HG02798 (cell line): ENCODE measurements around the gene SSC5D.

ENCODE experiments used
- ATAC-seq: cut with Tn5 transposase; IDR thresholded peaks from one replicate; pipeline ENCODE4 v1.9.1; 2021; ENCODE audit warnings: mild to moderate bottlenecking; ENCODE audit not compliant: unreplicated experiment, poor library complexity

SSC5D gene

DNA sequence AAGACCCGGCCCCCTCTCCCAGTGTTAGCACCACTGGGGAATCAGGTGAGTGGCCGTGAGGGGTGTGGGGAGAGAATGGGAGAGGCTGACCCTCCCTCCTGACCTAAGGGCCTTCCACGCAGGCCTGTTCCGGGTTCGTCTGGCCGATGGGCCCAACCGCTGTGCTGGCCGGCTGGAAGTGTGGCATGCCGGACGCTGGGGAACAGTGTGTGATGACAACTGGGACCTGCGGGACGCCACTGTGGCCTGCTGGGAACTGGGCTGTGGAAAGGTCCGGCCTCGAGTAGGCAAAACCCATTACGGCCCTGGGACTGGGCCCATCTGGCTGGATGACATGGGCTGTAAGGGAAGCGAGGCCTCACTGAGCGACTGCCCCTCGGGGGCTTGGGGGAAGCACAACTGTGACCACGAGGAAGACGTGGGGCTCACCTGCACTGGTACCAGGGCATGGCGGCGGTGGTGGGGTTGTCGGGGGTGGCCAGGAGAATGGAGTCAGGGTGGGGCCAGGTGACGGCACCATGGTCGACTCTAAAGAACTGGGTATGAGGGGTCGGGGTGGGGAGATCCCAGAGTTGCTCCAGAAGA, 12.2 kb downstream of the SSC5D start:
- no peak for ATAC-seq

DNA sequence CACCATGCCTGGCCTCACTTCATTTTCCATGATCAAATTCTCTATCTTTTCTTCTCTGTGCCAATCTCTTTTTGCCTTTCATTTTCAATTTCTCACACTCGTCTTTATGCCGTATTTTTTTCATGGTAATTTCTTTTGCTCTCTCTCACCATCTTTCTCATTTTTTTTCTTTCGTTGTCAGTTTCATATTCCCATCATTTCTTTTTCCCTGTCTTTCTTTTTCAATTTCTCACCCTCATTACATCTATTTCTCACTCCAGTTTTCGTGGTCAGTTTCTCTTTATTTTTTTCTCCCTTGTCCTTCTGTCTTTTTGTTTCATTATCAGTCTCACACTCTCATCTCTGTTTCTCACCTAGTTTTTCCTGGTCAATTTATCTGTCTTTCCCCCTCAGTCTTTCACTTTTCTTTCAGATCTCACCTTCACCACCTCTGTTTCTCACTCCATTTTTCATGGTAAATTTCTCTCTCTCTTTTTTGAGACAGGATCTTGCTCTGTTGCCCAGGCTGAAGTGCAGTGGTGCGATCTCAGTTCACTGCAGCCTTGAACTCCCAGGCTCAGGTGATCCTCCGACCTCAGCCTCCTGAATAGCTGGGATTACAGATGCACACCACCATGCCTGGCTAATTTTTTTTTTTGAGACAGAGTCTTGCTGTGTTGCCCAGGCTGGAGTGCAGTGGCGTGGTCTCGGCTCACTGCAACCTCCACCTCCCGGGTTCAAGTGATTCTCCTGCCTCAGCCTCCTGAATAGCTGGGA, 14.1 kb downstream of the SSC5D start:
- no peak for ATAC-seq

DNA sequence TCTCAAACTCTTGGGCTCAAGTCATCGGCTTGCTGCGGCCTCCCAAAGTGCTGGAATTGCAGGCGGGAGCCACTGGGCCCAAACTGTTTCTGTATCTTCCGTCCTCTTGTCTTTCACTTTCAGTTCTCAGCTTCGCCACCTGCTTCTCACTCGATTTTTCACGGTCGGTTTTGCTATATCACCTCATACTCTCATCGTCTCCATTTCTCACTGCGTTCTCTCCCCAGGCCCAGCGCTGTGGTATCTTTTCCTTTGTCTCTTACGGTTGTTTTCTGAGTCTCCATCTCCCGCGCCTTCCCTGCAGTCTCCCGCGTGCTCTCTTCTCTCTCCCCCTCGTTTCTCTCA, 14.9 kb downstream of the SSC5D start:
- ATAC-seq, result no peak

DNA sequence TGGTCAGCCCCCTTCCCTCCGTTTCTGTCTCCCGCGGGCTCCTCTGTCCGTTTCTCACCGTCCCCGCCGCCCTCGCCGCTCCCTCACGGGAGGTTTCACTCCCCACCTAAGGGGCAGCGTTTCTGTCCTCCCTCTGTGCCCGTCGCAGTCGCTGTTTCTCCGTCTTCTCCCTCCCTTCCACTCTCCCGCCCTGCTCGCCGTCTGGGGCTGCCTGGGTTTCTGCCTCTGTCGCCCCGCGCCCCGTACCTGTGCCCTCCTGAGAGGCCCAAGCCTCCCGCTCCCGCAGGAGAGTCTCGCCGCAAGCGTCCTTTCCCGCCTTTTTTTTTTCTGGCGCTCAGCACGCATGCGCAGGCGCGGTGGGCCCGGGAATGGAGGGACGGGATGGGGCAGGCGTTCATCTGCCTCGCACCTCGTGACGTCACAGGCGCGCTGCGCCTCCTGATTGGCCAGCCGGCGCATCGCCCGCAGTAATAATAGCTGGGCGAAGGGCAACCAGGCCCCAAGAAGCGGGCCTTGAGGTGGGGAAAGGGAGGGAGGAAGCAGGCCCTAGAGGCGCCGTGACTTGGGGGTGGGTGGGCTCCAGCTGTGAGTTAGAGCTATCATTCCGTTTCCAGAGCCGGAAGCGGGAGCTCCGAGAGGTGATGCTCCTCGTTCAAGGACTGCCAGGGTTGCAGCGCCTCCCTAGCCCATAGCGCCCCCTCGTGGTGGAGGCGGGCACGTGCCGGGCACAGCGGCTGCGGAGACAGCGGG, 15.4 kb downstream of the SSC5D start:
- peak; percentile 93 for ATAC-seq

DNA sequence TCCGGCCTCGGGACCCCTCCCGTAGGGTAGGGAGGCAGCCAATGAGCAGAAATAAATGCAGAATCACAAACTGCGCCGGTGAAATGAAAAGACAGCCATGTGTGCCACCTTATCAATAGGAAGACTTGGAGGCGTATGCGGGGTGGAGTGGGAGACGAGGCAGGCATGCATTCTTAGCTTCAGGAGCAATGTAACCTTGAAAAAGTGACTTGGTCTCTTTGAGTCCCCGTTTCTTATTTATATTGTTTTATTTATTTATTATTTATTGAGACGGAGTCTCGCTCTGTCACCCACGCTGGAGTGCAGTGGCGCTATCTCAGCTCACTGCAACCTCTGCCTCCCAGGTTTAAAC, 16.0 kb downstream of the SSC5D start:
- no peak for ATAC-seq

DNA sequence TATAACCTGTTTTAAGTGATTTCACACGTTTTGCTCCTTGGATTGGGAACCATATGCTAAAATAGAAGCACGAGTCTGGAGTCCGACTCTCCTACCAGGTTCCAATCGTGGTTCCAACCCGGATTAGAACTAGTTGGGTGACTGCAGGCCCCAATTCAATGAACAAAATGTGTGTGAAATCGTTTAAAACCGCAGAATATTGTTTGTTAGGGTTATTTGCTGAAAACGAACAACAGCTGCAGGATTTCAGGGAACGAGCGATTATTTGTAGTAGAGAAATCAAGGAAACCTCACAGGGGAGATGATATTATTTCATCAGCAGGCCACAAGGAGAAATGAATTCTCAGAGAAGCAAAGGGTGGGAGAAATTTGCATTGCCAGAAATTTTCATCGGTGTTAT, 16.7 kb downstream of the SSC5D start:
- ATAC-seq, result no peak

DNA sequence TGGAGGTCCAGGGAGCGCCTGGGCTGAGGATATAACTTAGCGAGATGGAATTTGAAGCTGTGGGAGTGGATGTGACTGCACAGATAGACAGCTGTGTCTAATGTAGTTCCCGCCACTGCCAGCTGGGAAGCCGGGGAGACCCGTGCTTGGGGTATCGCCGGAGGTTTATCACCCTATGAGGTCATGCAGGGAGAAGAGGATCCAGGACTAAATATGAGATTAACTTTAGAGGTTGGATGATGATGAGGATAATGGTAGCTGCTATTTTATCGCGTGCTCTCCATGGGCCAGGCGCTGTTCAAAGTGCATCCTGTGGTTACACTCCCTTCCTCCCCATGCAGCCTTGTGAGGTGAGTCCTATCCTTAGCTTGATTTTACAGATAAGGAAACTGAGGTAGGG, 19.9 kb downstream of the SSC5D start:
- ATAC-seq, result no peak

DNA sequence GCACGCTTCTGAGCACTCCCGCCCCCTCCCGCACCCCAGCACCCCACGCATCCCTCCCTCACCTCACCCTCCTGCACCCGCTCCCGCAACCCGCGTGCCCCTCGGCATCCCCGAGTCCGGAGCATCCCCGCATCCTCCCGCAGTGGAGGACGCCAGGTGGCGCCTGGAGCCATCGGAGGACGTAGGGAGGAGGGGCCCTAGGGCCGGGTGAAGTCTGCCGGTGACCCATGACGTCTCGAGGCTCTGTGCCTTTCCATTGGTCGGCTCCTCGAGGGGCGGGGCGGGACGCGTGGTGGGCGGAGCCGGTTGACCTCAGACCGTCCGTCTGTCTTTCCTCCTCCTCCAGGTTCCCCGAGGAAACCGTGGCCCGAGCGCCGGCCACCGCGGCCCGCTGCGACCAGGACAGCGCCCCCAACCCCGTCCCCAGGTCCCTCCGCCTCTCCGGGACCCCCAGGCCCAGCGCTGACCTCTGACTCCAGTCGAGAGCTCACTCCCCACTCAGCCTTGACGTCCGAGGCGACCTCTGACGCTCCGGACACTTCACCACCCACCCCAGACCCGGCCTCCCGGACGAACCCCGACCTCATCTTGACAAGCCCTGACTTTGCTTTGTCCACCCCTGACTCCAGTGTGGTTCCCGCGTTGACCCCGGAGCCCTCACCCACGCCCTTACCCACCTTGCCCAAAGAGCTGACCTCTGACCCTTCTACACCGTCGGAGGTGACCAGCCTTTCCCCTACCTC, 28.8 kb downstream of the SSC5D start:
- peak; percentile 98 for ATAC-seq

DNA sequence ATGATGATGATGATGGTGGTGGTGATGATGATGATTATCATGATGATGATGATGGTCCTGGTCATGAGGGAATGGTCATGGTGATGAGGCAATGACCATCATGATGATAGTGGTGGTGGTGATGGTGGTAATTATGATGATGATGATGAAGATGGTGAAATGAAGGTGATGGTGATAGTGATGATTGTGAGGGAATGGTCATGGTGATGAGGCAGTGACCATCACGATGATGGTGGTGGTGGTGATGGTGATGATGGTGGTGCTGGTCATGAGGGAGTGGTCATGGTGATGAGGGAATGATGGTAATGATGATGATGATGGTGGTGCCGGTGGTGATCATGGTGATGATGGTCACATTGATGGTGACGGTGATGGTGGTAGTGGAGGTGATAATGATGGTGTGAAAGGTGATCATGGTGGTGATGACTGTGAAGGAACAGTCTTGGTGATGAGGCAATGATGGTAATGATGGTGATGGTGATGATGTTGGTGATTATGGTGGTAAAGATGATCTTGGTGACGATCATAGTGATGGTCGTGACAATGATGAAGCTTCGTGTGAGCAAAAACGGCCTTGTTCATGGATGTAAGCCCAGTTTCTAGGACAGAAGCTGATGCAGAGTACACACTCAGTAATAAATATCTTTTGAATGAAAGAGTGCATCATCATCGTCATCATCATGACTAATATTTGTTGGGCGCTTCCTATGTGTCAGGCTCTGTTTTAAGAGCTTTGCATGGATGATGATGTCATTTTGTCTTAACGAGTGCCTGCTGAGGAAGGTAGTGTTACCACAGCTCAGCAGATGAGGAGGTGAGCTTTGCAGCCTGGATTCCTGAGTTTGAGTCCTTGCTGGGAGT, 31.4 kb downstream of the SSC5D start:
- no peak for ATAC-seq

DNA sequence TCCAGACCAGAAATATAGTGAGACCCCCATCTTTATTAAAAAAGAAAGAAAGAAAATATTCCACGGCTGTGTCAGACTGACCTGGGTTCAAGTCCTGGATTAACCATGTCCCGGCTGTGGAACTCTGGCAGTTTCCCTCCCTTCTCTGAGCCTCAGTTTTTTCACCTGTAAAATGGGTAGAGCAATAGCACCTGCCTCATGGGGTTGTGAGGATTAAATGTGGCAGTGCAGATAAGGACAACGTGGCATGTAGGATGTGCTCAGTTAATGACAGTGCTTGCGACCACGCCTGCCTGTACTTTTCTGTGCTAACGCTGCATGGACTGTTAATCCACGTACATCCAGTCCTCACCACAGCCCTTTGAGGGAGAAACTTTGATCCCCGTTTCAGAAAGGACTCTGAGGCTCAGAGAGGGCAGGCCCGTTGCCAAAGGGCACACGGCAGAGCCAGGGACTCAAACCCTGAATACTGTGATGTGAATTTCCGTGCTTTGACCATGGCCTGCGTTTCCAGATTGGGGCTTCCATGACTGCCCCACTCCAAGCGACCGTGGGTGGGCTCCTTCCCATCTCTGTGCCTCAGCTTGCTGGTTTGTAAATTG, 32.6 kb downstream of the SSC5D start:
- ATAC-seq, result no peak

DNA sequence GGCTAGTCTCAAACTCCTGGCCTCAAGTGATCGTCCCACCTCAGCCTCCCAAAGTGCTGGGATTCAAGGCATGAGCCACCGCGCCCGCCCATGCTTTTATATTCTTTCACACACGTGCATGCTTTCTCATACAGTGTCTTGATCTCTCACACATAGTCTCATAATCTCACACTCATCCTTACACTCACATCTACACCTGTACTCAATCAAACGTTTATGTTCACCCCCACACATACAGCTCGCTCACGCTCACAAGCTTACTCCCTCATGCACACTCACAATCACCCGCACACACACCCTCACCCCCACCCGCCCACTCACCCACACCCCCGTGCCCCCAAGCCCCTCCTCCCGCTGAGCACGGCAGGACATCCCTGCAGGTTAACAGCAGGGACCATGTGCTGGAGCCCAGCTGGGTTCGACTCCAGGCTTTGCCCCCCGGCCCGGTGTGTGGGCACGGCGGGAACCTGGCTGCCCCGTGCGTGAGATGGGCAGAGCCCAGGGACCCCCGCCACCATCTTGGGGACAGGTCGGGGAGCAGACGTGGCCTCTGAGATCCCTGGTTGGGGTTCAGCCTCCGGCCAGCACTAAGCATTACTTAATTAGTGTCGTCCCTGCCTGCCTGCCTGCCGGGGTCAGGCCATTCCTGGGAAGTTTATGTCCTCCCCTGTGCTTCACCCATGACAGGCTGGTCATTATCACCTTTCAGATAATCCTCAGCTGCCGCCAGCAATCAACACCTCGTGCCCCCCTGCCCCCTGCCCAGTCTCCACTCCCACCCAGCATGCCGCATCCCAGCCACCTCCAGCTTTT, 37.3 kb downstream of the SSC5D start:
- no peak for ATAC-seq

DNA sequence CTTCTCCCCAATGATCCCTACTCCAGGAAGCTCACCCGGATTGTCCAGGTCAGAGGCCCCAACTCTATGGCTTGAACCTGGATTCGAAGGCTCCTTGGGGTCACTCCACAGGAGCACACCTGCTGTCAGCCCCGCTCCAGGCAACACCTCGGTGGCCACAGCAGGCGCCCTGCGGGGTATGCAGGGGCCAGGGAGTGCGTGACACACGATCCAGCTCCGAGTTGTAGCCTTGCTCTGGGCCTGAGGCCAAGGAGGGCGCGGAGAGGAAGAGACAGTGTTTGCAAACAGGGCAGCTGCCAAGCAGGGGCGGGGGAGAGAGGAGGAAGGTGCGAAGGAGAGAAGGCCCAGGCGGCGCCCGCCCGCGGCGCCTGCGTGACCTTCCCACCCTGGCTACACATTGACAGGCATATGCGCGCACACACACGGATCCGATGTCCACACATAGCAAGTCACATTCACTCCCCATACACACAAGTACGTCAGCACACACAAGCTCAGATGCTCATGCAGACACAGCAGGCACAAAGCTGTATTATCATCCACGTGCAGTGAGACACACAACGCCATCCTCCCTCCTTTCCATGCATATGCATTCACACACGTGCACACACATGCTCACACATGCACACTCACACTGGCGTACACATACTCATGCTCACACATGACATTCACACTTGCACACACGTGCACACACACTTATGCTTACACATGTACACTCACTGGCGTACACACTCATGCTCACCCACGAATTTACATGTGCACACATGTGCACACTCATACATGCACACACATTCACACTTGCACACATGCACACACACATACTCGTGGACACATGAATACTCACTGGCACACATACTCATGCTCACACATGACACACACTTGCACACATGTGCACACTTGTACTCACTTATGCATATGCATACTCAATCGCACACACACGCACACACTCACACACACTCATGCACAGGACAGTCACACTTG, 38.3 kb downstream of the SSC5D start:
- ATAC-seq, result no peak

DNA sequence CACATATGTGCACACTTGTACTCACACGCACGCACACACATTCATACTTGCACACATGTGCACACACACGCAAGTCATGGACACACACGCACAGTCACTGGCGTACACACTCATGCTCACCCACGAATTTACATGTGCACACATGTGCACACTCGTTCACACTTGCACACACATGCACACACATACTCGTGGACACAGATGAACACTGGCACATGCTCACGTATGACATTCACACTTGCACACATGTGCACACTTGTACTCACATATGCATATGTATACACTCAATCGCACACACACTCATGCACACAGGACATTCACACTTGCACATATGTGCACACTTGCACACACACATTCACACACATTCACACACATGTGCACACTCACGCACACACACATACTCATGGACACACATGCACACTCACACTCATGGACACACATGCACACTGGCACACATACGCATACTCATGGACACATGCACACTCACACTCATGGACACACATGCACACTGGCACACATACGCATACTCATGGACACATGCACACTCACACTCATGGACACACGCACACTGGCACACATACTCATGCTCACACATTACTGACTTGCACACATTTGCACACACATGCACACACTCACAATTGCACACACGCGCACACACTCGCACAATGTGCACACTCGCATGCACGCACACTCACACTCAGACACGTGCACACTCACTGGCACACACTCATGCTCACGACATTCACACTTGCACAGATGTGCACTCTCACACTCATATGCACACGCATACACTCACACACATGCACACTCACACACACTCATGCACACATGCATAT, 39.2 kb downstream of the SSC5D start:
- no peak for ATAC-seq

DNA sequence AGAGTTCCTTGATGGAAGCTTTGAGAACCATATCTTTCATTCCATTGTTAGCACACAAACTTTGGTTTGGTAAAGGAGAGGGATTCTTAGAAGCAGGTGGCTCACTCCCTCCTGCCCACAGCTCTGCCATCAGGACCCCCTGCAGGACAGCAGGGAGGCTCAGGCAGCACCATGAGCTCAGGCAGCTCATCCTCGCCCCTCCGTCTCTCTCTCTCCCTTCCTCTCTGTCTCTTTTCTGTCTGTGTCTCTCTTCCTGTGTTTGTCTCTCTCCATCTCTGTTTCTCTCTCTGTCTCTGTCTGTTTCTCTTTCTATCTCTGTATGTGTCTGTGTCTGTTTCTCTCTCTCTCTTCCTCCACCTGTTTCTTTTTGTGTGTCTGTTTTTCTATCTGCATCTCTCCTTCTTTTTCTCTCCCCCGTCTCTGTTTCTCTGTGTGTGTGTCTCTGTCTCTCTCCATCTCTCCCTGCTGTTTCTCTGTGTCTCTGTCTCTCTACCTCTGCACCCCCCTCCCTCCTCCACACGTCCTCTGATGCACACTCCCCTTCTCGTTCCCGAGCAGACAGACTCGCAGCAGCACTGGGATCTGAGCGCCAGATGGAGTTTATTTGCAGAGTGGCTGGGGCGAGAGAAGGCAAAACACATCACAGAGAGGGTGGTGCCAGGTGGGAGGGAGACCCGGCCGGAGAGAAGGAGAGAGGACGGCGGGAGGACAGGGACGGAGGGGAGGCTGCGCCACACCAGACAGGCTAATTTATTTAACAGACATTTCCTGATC, 40.0 kb downstream of the SSC5D start:
- ATAC-seq, result no peak

DNA sequence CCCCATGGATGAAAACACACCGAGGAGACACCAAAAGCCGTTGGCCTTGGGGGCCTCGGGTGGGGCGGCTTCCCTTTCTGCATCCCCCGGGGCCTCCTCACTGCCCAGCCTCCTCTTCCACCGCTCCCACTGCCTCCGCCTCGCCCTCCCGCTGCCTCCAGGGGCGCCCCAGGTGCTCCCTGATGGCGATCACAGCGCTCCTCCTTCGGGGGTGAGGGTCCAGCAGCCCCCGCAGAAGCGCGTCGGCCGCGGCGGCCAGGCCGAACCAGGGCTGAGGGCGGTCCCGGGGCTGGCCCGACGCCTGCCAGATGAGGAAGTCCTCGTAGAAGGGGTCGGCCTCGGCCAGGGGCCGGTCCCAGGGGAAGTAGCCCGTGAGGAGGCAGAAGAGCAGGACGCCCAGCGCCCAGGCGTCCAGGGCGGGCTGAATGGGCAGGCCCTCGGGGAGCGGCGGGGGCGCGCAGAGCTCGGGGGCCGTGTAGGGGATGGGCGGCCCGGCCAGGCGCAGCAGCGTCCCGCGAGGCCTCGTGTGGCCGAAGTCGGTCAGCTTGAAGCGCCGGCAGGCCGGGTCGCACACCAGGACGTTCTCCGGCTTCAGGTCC, 41.5 kb downstream of the SSC5D start:
- no peak for ATAC-seq

DNA sequence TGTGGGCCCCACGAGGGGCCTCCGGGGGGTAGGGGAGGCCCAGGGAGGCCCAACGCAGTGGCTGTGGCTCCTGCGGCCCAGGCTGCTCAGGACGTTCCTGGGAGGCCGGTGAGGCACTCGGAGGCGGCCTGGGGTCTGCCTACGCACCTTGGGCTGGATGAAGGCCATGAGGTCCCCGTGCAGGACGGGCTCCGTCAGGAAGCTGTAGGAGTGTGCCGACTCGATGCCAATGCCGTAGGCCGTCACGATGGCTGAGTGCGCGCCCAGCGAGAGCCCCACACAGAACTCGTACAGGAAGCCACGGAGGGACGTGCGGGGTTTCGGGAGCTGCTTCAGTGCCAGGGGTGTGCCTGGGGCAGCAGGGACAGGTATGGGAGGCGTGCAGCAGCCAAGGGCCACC, 42.8 kb downstream of the SSC5D start:
- ATAC-seq, result no peak
